Measurements from ENCODE around the gene NEK9.
A peak's percentile ranks its signal among the peaks of the same experiment; 100 is the strongest.
"Not testable (repeated sequence)": the region's sequence is repeated elsewhere in the genome, so short reads cannot be mapped to it uniquely, and the experiment has no call there.

The NEK9 gene

GRCh38 chr14:75132382-75133086 lies 5.7 kb upstream of the NEK9 start:
- H3K4me1 Mint-ChIP-seq: peaks cover 25% of the 10 kb centered on the region
- H3K4me3 Mint-ChIP-seq: no peak overlapping the region
- ATAC-seq (peak; percentile 77), DNase-seq (peak; percentile 50 to 62)
- no peak overlapping the region for H3K27ac Mint-ChIP-seq
- no peaks in the 10 kb centered on the region for H3K27me3 Mint-ChIP-seq
- no peaks in the 10 kb centered on the region for H3K9me3 Mint-ChIP-seq

GRCh38 chr14:75128596-75128990 lies 1.7 kb upstream of the NEK9 start:
- H3K4me1 Mint-ChIP-seq: peaks cover 48% of the 10 kb centered on the region
- no peak for ATAC-seq
- DNase-seq: no peak
- no peak overlapping the region for H3K27ac Mint-ChIP-seq
- H3K9me3 Mint-ChIP-seq: no peaks in the 10 kb centered on the region
- H3K4me3 Mint-ChIP-seq: peak overlapping the region; percentile 34 to 80
- H3K27me3 Mint-ChIP-seq: no peaks in the 10 kb centered on the region

DNA sequence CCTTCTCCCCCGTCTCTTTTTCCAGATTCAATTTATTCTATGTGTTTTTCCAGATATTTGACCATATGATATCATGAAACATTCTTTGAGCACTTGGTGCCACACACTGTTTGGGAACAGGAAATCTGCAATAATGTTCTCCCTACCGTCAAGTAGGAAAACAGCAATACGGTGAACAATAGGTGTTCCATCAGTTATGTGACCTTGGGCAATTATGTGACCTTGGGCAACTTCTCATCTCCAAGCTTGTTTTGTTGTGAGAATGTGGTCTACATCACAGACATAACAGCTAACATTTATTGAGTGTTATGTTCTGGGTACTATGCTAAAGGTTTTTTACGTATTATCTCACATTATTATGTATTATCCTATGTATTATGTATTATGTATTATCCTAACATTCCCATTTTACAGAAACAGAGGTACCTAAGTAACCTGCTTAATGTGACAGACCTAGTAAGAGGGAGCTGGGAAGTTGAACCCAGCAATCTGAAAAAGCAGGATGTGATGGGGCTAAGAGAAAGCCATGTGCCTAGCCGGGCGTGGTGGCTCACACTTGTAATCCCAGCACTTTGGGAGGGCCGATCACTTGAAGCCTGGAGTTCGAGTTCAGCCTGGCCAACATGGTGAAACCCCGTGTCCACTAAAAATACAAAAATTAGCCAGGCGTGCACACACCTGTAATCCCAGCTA lies 1.2 kb upstream of the NEK9 start:
- DNase-seq (no peak), ATAC-seq (no peak)
- Mint-ChIP-seq H3K27me3 (no peaks in the 10 kb centered on the region), H3K27ac (peak overlapping the region; percentile 94 to 99), H3K4me3 (peak overlapping the region; percentile 80 to 95), H3K9me3 (no peaks in the 10 kb centered on the region), H3K4me1 (peaks cover 48% of the 10 kb centered on the region)

- DNase-seq, ATAC-seq, H3K27me3 Mint-ChIP-seq, H3K9me3 Mint-ChIP-seq: not testable (repeated sequence)
- H3K4me1 Mint-ChIP-seq: peaks cover 45% of the 10 kb centered on the region
- peak overlapping the region; percentile 98 to 99 for H3K27ac Mint-ChIP-seq
- peak overlapping the region; percentile 80 to 95 for H3K4me3 Mint-ChIP-seq
Measured at GRCh38 chr14:75127474-75127820, 599 bp upstream of the NEK9 start.

DNA sequence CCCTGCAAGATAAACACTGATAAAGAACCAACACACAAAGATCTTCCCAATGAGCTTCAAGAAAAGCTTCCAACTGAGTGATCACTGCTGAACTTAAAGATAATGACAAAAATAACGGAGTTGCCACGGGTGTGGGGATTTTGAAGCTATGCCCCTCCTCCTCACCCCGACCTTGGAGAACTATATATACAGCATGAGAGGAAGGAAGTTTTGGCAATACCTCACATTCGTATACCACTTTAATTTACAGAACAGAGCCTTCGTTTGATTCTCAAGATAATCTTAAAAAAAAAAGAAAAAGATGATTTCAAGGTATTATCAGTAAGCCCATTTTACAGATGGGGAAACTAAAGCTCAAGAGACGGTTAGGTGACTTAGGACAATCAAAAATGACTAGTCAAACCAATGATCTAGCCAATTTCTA lies 715 bp downstream of the NEK9 start:
- H3K4me3 Mint-ChIP-seq: peak overlapping the region; percentile 80 to 95
- H3K9me3 Mint-ChIP-seq: no peaks in the 10 kb centered on the region
- no peak for DNase-seq
- H3K27me3 Mint-ChIP-seq: no peaks in the 10 kb centered on the region
- H3K27ac Mint-ChIP-seq: peak overlapping the region; percentile 99
- no peak for ATAC-seq
- H3K4me1 Mint-ChIP-seq: peaks cover 43% of the 10 kb centered on the region

- no peaks in the 10 kb centered on the region for H3K27me3 Mint-ChIP-seq
- DNase-seq: no peak
- no peak for ATAC-seq
- H3K4me3 Mint-ChIP-seq: peak overlapping the region; percentile 80 to 95
- peak overlapping the region in 1 of 2 donors; percentile 99 for H3K27ac Mint-ChIP-seq
- no peaks in the 10 kb centered on the region for H3K9me3 Mint-ChIP-seq
- peaks cover 45% of the 10 kb centered on the region for H3K4me1 Mint-ChIP-seq
Measured at GRCh38 chr14:75125617-75126016, 1.2 kb downstream of the NEK9 start.

DNA sequence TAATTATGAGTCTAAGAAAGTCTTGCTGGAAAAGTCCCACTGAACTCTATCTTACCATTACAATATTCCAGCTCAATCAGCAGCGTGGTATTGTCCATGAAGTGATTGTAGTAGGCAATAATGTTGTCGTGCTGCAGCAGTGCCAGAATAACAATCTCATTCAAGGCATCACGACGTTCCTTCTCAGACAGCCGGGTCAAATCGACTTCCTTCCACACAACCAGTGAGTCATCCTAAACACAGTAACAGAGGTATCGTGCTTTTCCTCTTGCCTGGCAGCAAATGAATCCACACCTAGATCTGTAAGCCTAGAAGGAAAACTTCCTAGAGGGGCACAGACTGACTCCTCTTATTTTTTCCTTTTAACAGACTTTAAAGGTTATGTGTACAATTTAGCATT lies 2.9 kb downstream of the NEK9 start:
- ATAC-seq (no peak), DNase-seq (no peak)
- Mint-ChIP-seq H3K27me3 (no peaks in the 10 kb centered on the region), H3K9me3 (no peaks in the 10 kb centered on the region), H3K4me1 (peaks cover 45% of the 10 kb centered on the region), H3K4me3 (peak overlapping the region; percentile 64 to 68), H3K27ac (peak overlapping the region in 1 of 2 donors; percentile 42)

DNA sequence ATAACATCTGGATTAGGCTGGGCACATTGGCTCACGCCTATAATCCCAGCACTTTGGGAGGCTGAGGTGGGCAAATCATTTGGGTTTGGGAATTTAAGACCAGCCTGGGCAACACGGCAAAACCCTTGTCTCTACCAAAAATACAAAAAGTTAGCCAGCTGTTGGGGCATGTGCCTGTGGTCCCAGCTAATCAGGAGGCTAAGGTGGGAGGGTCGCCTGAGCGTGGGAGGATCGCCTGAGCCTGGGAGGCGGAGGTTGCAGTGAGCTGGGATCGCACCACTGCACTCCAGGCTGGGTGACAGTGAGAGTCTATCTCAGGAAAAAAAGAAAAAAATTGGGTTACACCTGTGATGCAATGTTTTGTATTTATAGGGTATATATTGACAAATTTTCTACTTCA lies 5.3 kb downstream of the NEK9 start:
- Mint-ChIP-seq H3K9me3 (no peaks in the 10 kb centered on the region), H3K27ac (no peak overlapping the region), H3K4me3 (no peak overlapping the region), H3K4me1 (peaks cover 32% of the 10 kb centered on the region), H3K27me3 (no peaks in the 10 kb centered on the region)
- DNase-seq (no peak), ATAC-seq (no peak)

DNA sequence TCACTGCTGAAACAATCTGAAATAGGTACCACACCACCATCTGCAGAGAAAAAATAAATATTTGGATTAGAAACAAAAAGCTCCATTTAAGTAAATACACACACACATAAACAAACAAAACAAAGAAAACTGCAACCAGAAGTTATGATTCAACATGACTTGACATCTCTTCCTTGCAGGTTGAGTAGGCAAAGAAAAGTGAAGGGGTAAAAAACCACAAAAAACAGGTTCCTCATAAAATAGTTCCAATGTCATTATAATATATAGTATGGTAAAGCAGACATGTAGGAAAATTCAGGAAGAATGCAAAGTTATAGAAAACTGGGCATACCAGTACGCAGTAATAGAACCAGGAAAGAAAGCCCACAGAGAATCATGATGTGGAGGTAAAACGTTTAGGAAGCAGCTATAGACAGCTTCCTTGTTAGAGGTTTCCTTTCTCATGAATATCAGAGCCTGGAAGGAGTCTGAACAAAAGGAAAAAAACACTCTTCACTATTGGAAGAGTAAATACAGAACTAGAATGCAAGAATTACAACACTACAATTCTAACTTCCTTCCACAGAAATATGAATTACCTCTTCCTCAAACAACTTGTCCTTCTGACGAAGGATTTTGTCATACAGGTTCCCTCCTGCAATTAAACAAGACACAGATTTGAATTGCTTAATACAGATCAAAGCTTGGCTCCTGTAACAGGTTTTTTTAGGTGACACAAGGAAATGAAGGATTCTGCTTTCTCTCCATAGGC lies 6.1 kb downstream of the NEK9 start:
- DNase-seq: no peak
- H3K4me3 Mint-ChIP-seq: no peak overlapping the region
- H3K27ac Mint-ChIP-seq: no peak overlapping the region

GRCh38 chr14:75119056-75119455 lies 7.8 kb downstream of the NEK9 start:
- H3K27ac Mint-ChIP-seq: no peak overlapping the region
- ATAC-seq (no peak), DNase-seq (no peak)
- H3K27me3 Mint-ChIP-seq: no peaks in the 10 kb centered on the region
- no peak overlapping the region for H3K4me3 Mint-ChIP-seq
- H3K4me1 Mint-ChIP-seq: peaks cover 13% of the 10 kb centered on the region
- no peaks in the 10 kb centered on the region for H3K9me3 Mint-ChIP-seq

More for the DNA sequence above, 6.1 kb downstream of the NEK9 start:
- ATAC-seq: no peak
- Mint-ChIP-seq H3K27me3 (no peaks in the 10 kb centered on the region), H3K9me3 (no peaks in the 10 kb centered on the region), H3K4me1 (peaks cover 26% of the 10 kb centered on the region)

GRCh38 chr14:75113932-75114539 lies 12.8 kb downstream of the NEK9 start:
- ATAC-seq: peak; percentile 95
- DNase-seq: no peak
- Mint-ChIP-seq H3K27me3 (no peaks in the 10 kb centered on the region), H3K4me1 (peaks cover 10% of the 10 kb centered on the region), H3K27ac (peak overlapping the region in 1 of 2 donors; percentile 46), H3K9me3 (no peaks in the 10 kb centered on the region), H3K4me3 (no peak overlapping the region)

GRCh38 chr14:75109877-75110276 lies 17.0 kb downstream of the NEK9 start:
- no peak for ATAC-seq
- no peak for DNase-seq
- H3K27ac Mint-ChIP-seq: no peak overlapping the region
- no peaks in the 10 kb centered on the region for H3K27me3 Mint-ChIP-seq
- no peaks in the 10 kb centered on the region for H3K9me3 Mint-ChIP-seq
- H3K4me3 Mint-ChIP-seq: no peak overlapping the region
- peaks cover 10% of the 10 kb centered on the region for H3K4me1 Mint-ChIP-seq

GRCh38 chr14:75107186-75107585 lies 19.7 kb downstream of the NEK9 start:
- Mint-ChIP-seq H3K27ac (no peak overlapping the region), H3K4me1 (no peaks in the 10 kb centered on the region), H3K27me3 (no peaks in the 10 kb centered on the region), H3K9me3 (no peaks in the 10 kb centered on the region), H3K4me3 (no peak overlapping the region)
- ATAC-seq (no peak), DNase-seq (no peak)

DNA sequence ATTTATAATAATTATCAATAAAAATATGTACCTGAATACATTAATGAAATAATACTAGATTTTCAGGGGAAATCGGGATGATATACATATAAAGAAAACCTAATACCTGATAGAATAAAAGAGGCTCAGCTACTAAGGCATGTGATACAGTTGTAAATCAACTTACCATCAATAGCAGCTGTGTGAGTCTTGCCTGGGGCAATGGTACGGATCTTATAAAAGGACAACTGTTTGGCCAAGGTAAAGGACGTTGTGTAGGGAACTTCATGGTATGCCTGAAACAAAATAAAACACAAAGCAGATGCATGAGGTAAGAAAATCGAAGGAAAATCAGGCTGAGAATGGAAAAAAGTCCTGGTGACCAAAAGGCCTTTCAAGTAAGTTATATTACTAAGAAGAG lies 25.4 kb downstream of the NEK9 start:
- ATAC-seq (no peak), DNase-seq (no peak)
- no peaks in the 10 kb centered on the region for H3K27me3 Mint-ChIP-seq
- no peaks in the 10 kb centered on the region for H3K9me3 Mint-ChIP-seq
- H3K4me3 Mint-ChIP-seq: no peak overlapping the region
- H3K4me1 Mint-ChIP-seq: no peaks in the 10 kb centered on the region
- H3K27ac Mint-ChIP-seq: no peak overlapping the region

DNA sequence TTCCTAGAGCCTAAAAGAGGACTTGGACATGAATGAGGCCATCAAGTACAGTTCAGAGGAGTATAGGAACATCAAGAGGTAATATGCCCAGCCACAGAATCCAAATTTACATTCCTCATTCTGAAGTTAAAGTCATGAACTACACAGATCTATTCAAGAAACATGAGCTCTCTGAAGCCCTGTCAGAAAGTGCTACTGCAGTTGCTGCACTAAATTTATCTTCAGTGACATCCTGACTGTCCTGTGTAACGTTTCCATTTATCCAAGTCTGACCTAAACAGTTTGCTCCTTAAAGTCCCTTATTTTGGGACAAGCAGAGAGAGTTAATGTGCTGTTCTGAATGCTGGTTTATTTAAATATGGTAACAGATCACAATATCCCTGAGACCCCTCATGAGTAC lies 28.2 kb downstream of the NEK9 start:
- no peak overlapping the region for H3K27ac Mint-ChIP-seq
- no peak overlapping the region for H3K4me3 Mint-ChIP-seq
- no peaks in the 10 kb centered on the region for H3K4me1 Mint-ChIP-seq
- no peak for DNase-seq
- H3K27me3 Mint-ChIP-seq: no peaks in the 10 kb centered on the region
- ATAC-seq: no peak
- no peaks in the 10 kb centered on the region for H3K9me3 Mint-ChIP-seq

DNA sequence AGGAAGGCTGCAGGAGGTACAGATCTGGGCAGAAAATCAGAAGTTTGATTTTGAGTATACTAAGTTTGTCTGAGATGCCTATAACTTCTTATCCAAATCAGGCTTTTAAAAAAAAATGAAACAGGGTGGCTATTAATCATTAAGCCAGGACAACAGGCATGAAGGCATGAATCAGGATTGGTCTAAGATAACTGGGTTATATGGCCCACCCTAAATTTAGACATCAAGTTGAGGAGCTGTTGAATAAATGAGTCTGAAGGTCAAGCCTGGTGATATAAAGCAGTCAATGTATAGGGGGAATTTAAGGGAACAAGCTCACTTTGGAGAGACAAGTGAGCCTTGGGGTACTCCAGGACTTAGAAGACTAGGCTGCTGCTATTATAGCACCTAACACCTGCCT lies 28.6 kb downstream of the NEK9 start:
- no peaks in the 10 kb centered on the region for H3K9me3 Mint-ChIP-seq
- no peaks in the 10 kb centered on the region for H3K4me1 Mint-ChIP-seq
- no peaks in the 10 kb centered on the region for H3K27me3 Mint-ChIP-seq
- no peak for DNase-seq
- no peak overlapping the region for H3K4me3 Mint-ChIP-seq
- no peak for ATAC-seq
- no peak overlapping the region for H3K27ac Mint-ChIP-seq

Data from stimulated activated naive CD8-positive, alpha-beta T cell treated with anti-CD3 and anti-CD28 coated beads, Interleukin-15, amount 100 ng/mL, for 72 hours (primary cell).